NCI-H2196 (cell line): ENCODE measurements around the gene RALGPS2.

ENCODE experiments used
- DNase-seq: peaks from one replicate; lab custom pipeline; 2025; ENCODE audit not compliant: unreplicated experiment; lab: John Stamatoyannopoulos, UW

The RALGPS2 gene

GRCh38 chr1:178724728-178725465 is at the start of gene RALGPS2:
TSS of gene RALGPS2 (plus strand) at chr1:178725244. CDS start at chr1:178776765, 51,521 bp downstream.
- DNase-seq, result peak; percentile 78

GRCh38 chr1:178679237-178679636 is 45.8 kb upstream of the RALGPS2 start:
- no peak for DNase-seq

GRCh38 chr1:178682429-178682828 is 42.6 kb upstream of the RALGPS2 start:
- DNase-seq, result no peak

- DNase-seq, result no peak
These were observed 42.2 kb upstream of the RALGPS2 start for GRCh38 chr1:178682886-178683285.

- DNase-seq, result no peak
These were observed 41.8 kb upstream of the RALGPS2 start for GRCh38 chr1:178683291-178683690.

- DNase-seq, result no peak
These were observed 40.9 kb upstream of the RALGPS2 start for GRCh38 chr1:178684111-178684510.

GRCh38 chr1:178684542-178685000 is 40.5 kb upstream of the RALGPS2 start:
- no peak for DNase-seq

- no peak for DNase-seq
These were observed 38.6 kb upstream of the RALGPS2 start for GRCh38 chr1:178686407-178686806.

- no peak for DNase-seq
These were observed 36.8 kb upstream of the RALGPS2 start for GRCh38 chr1:178688244-178688643.

- no peak for DNase-seq
These were observed 35.3 kb upstream of the RALGPS2 start for GRCh38 chr1:178689769-178690168.

GRCh38 chr1:178690496-178690895 is 34.5 kb upstream of the RALGPS2 start:
- DNase-seq, result no peak

GRCh38 chr1:178692564-178693327 is 32.3 kb upstream of the RALGPS2 start:
- no peak for DNase-seq

GRCh38 chr1:178693366-178693765 is 31.7 kb upstream of the RALGPS2 start:
- no peak for DNase-seq

- no peak for DNase-seq
These were observed 30.0 kb upstream of the RALGPS2 start for GRCh38 chr1:178694923-178695525.

GRCh38 chr1:178702146-178702545 is 22.9 kb upstream of the RALGPS2 start:
- DNase-seq, result no peak

- no peak for DNase-seq
These were observed 20.2 kb upstream of the RALGPS2 start for GRCh38 chr1:178704833-178705232.

GRCh38 chr1:178706432-178706831 is 18.6 kb upstream of the RALGPS2 start:
- DNase-seq, result no peak

- DNase-seq, result no peak
These were observed 11.8 kb upstream of the RALGPS2 start for GRCh38 chr1:178713259-178713658.

- no peak for DNase-seq
These were observed 10.6 kb upstream of the RALGPS2 start for GRCh38 chr1:178714453-178714852.

- DNase-seq, result no peak
These were observed 8.9 kb upstream of the RALGPS2 start for GRCh38 chr1:178716111-178716510.

GRCh38 chr1:178718520-178718919 is 6.5 kb upstream of the RALGPS2 start:
- DNase-seq, result no peak

GRCh38 chr1:178723546-178723945 is 1.5 kb upstream of the RALGPS2 start:
- no peak for DNase-seq
